ENCODE results near the gene ABHD2. TPM values are rescaled to one million over a fixed set of nuclear protein-coding genes. Genes with fewer than 3 reads are reported as not detected.
"Not testable (repeated sequence)": the region's sequence is repeated elsewhere in the genome, so short reads cannot be mapped to it uniquely, and the experiment has no call there.

The ABHD2 gene
- total RNA-seq, 2 experiments from 2014 or later = 16.1 to 22.8 TPM

GRCh38 chr15:89140595-89140994 is 52.3 kb downstream of the ABHD2 start:
- no peak overlapping the region for H3K27ac ChIP-seq (ENCODE audit: low read depth, low read length, poor library complexity, severe bottlenecking)
- no peaks in the 10 kb centered on the region for H3K9me3 ChIP-seq (ENCODE audit: low read length)
- no peaks in the 10 kb centered on the region for H3K36me3 ChIP-seq (ENCODE audit: insufficient read depth, low read length)
- intact Hi-C loops (cut with micrococcal nuclease; ENCODE audit: unreplicated experiment) = no loop called here
- no peaks in the 10 kb centered on the region for H3K9me2 ChIP-seq (ENCODE audit: insufficient read depth, low read length)
- no peak overlapping the region for H3K4me2 ChIP-seq (ENCODE audit: low read length)
- H3K79me2 ChIP-seq (ENCODE audit: insufficient read depth, low read depth, low read length) = no peaks in the 10 kb centered on the region
- CTCF ChIA-PET (ENCODE audit: unreplicated experiment) = no interaction called here
- H3K4me1 ChIP-seq (ENCODE audit: insufficient read depth, low read length, poor library complexity, severe bottlenecking) = peaks cover 2% of the 10 kb centered on the region
- no TSS peak for BruUV-seq (replicated peaks)
- no peak for DNase-seq (ENCODE audit: low spot score)
- POLR2A ChIA-PET = no interaction called here
- H4K20me1 ChIP-seq (ENCODE audit: insufficient read depth, low read length) = no peaks in the 10 kb centered on the region
- H3K4me3 ChIP-seq (ENCODE audit: low read depth, low read length, poor library complexity, severe bottlenecking) = no peak overlapping the region
- H2AFZ ChIP-seq (ENCODE audit: low read length) = no peak overlapping the region
- no peak for TF ChIP-seq CTCF (conservative IDR thresholded peaks at IDR 0.05; ENCODE audit: low read length)
- no peak for TF ChIP-seq EZH2phosphoT487 (IDR thresholded peaks at IDR 0.05; ENCODE audit: borderline replicate concordance, low read depth, low read length)

DNA sequence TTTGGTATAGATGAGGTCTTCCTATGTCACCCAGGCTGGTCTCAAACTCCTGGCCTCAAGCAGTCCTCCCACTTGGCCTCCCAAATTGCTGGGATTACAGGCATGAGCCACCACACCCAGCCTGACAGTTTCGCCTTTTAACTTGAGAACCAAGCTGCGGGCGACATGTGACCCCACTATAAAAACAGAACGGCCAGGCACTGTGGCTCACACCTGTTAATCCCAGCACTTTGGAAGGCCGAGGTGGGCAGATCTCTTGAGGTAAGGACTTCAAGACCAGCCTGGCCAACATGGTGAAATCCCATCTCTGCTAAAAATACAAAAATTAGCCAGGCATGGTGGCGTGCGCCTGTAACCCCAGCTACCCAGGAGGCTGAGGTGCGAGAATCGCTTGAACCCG is 52.9 kb downstream of the ABHD2 start:
- DNase-seq (ENCODE audit: low spot score); intact Hi-C loops (cut with micrococcal nuclease; ENCODE audit: unreplicated experiment); H3K36me3 ChIP-seq (ENCODE audit: insufficient read depth, low read length); H3K27ac ChIP-seq (ENCODE audit: low read depth, low read length, poor library complexity, severe bottlenecking); H2AFZ ChIP-seq (ENCODE audit: low read length); H3K9me3 ChIP-seq (ENCODE audit: low read length); H3K4me3 ChIP-seq (ENCODE audit: low read depth, low read length, poor library complexity, severe bottlenecking); BruUV-seq (replicated peaks); H3K4me2 ChIP-seq (ENCODE audit: low read length); H3K4me1 ChIP-seq (ENCODE audit: insufficient read depth, low read length, poor library complexity, severe bottlenecking); CTCF ChIA-PET (ENCODE audit: unreplicated experiment); POLR2A ChIA-PET; H4K20me1 ChIP-seq (ENCODE audit: insufficient read depth, low read length); H3K79me2 ChIP-seq (ENCODE audit: insufficient read depth, low read depth, low read length); H3K9me2 ChIP-seq (ENCODE audit: insufficient read depth, low read length): not testable (repeated sequence)

- no peaks in the 10 kb centered on the region for H3K79me2 ChIP-seq (ENCODE audit: insufficient read depth, low read depth, low read length)
- CTCF ChIA-PET (ENCODE audit: unreplicated experiment) = interaction anchor here (0.7 kb wide), 1 partner anchor 13 kb away, joined by 3 read pairs; no protein-coding TSS in a partner anchor
- no peaks in the 10 kb centered on the region for H3K9me3 ChIP-seq (ENCODE audit: low read length)
- H3K36me3 ChIP-seq (ENCODE audit: insufficient read depth, low read length) = no peaks in the 10 kb centered on the region
- BruUV-seq (replicated peaks) = no TSS peak
- peaks cover 2% of the 10 kb centered on the region for H3K4me1 ChIP-seq (ENCODE audit: insufficient read depth, low read length, poor library complexity, severe bottlenecking)
- intact Hi-C loops (cut with micrococcal nuclease; ENCODE audit: unreplicated experiment) = no loop called here
- H3K4me2 ChIP-seq (ENCODE audit: low read length) = no peak overlapping the region
- no peaks in the 10 kb centered on the region for H3K9me2 ChIP-seq (ENCODE audit: insufficient read depth, low read length)
- POLR2A ChIA-PET = interaction anchor here (1.0 kb wide), 1 partner anchor 10 kb away, joined by 3 read pairs; no protein-coding TSS in a partner anchor
- no peak overlapping the region for H2AFZ ChIP-seq (ENCODE audit: low read length)
- H3K27ac ChIP-seq (ENCODE audit: low read depth, low read length, poor library complexity, severe bottlenecking) = no peak overlapping the region
- H3K4me3 ChIP-seq (ENCODE audit: low read depth, low read length, poor library complexity, severe bottlenecking) = no peak overlapping the region
- TF ChIP-seq EZH2phosphoT487 (IDR thresholded peaks at IDR 0.05; ENCODE audit: borderline replicate concordance, low read depth, low read length) = no peak
- no peak for TF ChIP-seq CTCF (conservative IDR thresholded peaks at IDR 0.05; ENCODE audit: low read length)
- DNase-seq (ENCODE audit: low spot score) = no peak
- no peaks in the 10 kb centered on the region for H4K20me1 ChIP-seq (ENCODE audit: insufficient read depth, low read length)
Measured at GRCh38 chr15:89141885-89142284, 53.6 kb downstream of the ABHD2 start.

Data from OCI-LY7 (cell line).